Mucosa of gallbladder (tissue), 1 donor: Measurements from ENCODE around the gene OR6P1. TPM values are rescaled to one million over a fixed set of nuclear protein-coding genes. Genes with fewer than 3 reads are reported as not detected.

Experiments used
- DNase-seq: peaks from one replicate; pipeline ENCODE4 v3.0.0-alpha.2; 2020; ENCODE audit warnings: low spot score
- total RNA-seq: library from RNA; stranded (reverse); gene quantifications from one replicate; pipeline ENCODE4 v1.2.1, GENCODE V29; 2021
- donor health status: DM: no; HTN: no; CAD: no.

Gene OR6P1
- total RNA-seq = not detected

GRCh38 chr1:158570480-158570879 lies at the start of gene OR6P1:
Gene OR6P1 (minus strand): TSS chr1:158570580. CDS start chr1:158563604, 6,976 bp downstream.
- no peak for DNase-seq

- DNase-seq = no peak
Measured at GRCh38 chr1:158613764-158614163, 43.4 kb upstream of the OR6P1 start.

- no peak for DNase-seq
Measured at GRCh38 chr1:158611916-158612315, 41.5 kb upstream of the OR6P1 start.

GRCh38 chr1:158607296-158607695 lies 36.9 kb upstream of the OR6P1 start:
- no peak for DNase-seq

- DNase-seq = no peak
Measured at GRCh38 chr1:158604968-158605367, 34.6 kb upstream of the OR6P1 start, which contains the start of gene OR10Z1. Gene OR10Z1 (plus strand): TSS chr1:158605268. CDS start chr1:158606439, 1,171 bp downstream.

GRCh38 chr1:158600735-158601134 lies 30.4 kb upstream of the OR6P1 start:
- no peak for DNase-seq

- no peak for DNase-seq
Measured at GRCh38 chr1:158586942-158587341, 16.6 kb upstream of the OR6P1 start.

- DNase-seq = no peak
Measured at GRCh38 chr1:158583962-158584361, 13.6 kb upstream of the OR6P1 start.

- DNase-seq = no peak
Measured at GRCh38 chr1:158579733-158580132, 9.4 kb upstream of the OR6P1 start, which contains the start of gene OR10X1. Gene OR10X1 (minus strand): TSS chr1:158579899. CDS start chr1:158579899, 0 bp downstream.

GRCh38 chr1:158577561-158577960 lies 7.2 kb upstream of the OR6P1 start:
- DNase-seq = no peak

GRCh38 chr1:158572226-158572625 lies 1.8 kb upstream of the OR6P1 start:
- DNase-seq = no peak

GRCh38 chr1:158564608-158565007 lies 5.8 kb downstream of the OR6P1 start:
- DNase-seq = no peak

GRCh38 chr1:158563853-158564252 lies 6.5 kb downstream of the OR6P1 start:
- DNase-seq = no peak

- no peak for DNase-seq
Measured at GRCh38 chr1:158559696-158560095, 10.7 kb downstream of the OR6P1 start.

GRCh38 chr1:158554352-158554751 lies 16.0 kb downstream of the OR6P1 start, which contains the start of gene OR6Y1:
Gene OR6Y1 (minus strand): TSS chr1:158554405. CDS start chr1:158548105, 6,300 bp downstream.
- DNase-seq = no peak

GRCh38 chr1:158552296-158552695 lies 18.1 kb downstream of the OR6P1 start:
- DNase-seq = no peak

GRCh38 chr1:158547533-158547932 lies 22.8 kb downstream of the OR6P1 start:
- DNase-seq = no peak

- no peak for DNase-seq
Measured at GRCh38 chr1:158537609-158538008, 32.8 kb downstream of the OR6P1 start.

GRCh38 chr1:158534496-158534895 lies 35.9 kb downstream of the OR6P1 start:
- DNase-seq = no peak

- no peak for DNase-seq
Measured at GRCh38 chr1:158527190-158527815, 43.1 kb downstream of the OR6P1 start.

- no peak for DNase-seq
Measured at GRCh38 chr1:158521666-158522058, 48.7 kb downstream of the OR6P1 start.

- DNase-seq = no peak
Measured at GRCh38 chr1:158520955-158521665, 49.3 kb downstream of the OR6P1 start.

GRCh38 chr1:158520021-158520420 lies 50.4 kb downstream of the OR6P1 start:
- no peak for DNase-seq
